ENCODE results near the gene CDC25C.

GRCh38 chr5:138351517-138351916 is 19.9 kb upstream of the CDC25C start:
- TF ChIP-seq CTCF (conservative IDR thresholded peaks at IDR 0.05; ENCODE audit: low read length) (no peak), EZH2phosphoT487 (IDR thresholded peaks at IDR 0.05; ENCODE audit: borderline replicate concordance, low read depth, low read length) (no peak)
